H9 (cell line): Measurements from ENCODE around the gene IGF2R. TPM values are rescaled to one million over a fixed set of nuclear protein-coding genes. Genes with fewer than 3 reads are reported as not detected.

Experiments
- DNase-seq: peaks from one replicate; pipeline ENCODE4 v3.0.0-alpha.2; 2017
- H2AFZ ChIP-seq: one replicate; pipeline ENCODE4 v1.6.1; 2013; ENCODE audit warnings: mild to moderate bottlenecking, low read length, control low read depth, moderate library complexity
- H2AK5ac ChIP-seq: 2 replicates; pipeline ENCODE4 v1.6.1; 2013; ENCODE audit warnings: low read length, control low read depth, mixed read lengths; ENCODE audit not compliant: insufficient read length
- H2BK120ac ChIP-seq: one replicate; pipeline ENCODE4 v1.6.1; 2013; ENCODE audit warnings: low read depth, mild to moderate bottlenecking, low read length, control low read depth, inconsistent platforms; ENCODE audit not compliant: poor library complexity, severe bottlenecking
- H2BK12ac ChIP-seq: 2 replicates; pipeline ENCODE4 v1.6.1; 2013; ENCODE audit warnings: low read length, control low read depth, mixed read lengths, low read depth; ENCODE audit not compliant: insufficient read length
- H2BK15ac ChIP-seq: 2 replicates; pipeline ENCODE4 v1.6.1; 2013; ENCODE audit warnings: low read depth, low read length, control low read depth
- H2BK20ac ChIP-seq: one replicate; pipeline ENCODE4 v1.6.1; 2013; ENCODE audit warnings: low read depth, mild to moderate bottlenecking, low read length, control low read depth, inconsistent platforms; ENCODE audit not compliant: poor library complexity, severe bottlenecking
- H2BK5ac ChIP-seq: 2 replicates; pipeline ENCODE4 v1.6.1; 2013; ENCODE audit warnings: low read length, control low read depth, mixed read lengths; ENCODE audit not compliant: insufficient read length
- H3K14ac ChIP-seq: 2 replicates; pipeline ENCODE4 v1.6.1; 2013; ENCODE audit warnings: low read length, control low read depth; ENCODE audit not compliant: insufficient read depth
- H3K18ac ChIP-seq: 2 replicates; pipeline ENCODE4 v1.6.1; 2013; ENCODE audit warnings: low read depth, mild to moderate bottlenecking, mixed read lengths, low read length, control low read depth; ENCODE audit not compliant: insufficient read length
- H3K23ac ChIP-seq: 2 replicates; pipeline ENCODE4 v1.6.1; 2013; ENCODE audit warnings: low read length, control low read depth, mixed read lengths, low read depth; ENCODE audit not compliant: insufficient read length
- H3K23me2 ChIP-seq: 2 replicates; pipeline ENCODE4 v1.6.1; 2013; ENCODE audit warnings: low read depth, mild to moderate bottlenecking, mixed read lengths, low read length, control low read depth; ENCODE audit not compliant: insufficient read length, poor library complexity, severe bottlenecking
- H3K27ac ChIP-seq: 2 replicates; pipeline ENCODE4 v1.5.1; 2013; ENCODE audit warnings: low read length, control low read depth, mixed read lengths, low read depth; ENCODE audit not compliant: insufficient read length
- H3K27me3 ChIP-seq: 2 replicates; pipeline ENCODE4 v1.6.1; 2013; ENCODE audit warnings: low read length, control low read depth, inconsistent platforms; ENCODE audit not compliant: insufficient read depth
- H3K4ac ChIP-seq: 2 replicates; pipeline ENCODE4 v1.6.1; 2013; ENCODE audit warnings: low read depth, mild to moderate bottlenecking, control low read depth, inconsistent platforms, low read length, moderate library complexity
- H3K4me1 ChIP-seq: 2 replicates; pipeline ENCODE4 v1.6.1; 2013; ENCODE audit warnings: low read length, control low read depth, inconsistent platforms; ENCODE audit not compliant: insufficient read depth
- H3K4me2 ChIP-seq: 2 replicates; pipeline ENCODE4 v1.6.1; 2013; ENCODE audit warnings: low read length, control low read depth, mixed read lengths; ENCODE audit not compliant: insufficient read length, insufficient read depth
- H3K56ac ChIP-seq: 2 replicates; pipeline ENCODE4 v1.6.1; 2013; ENCODE audit warnings: low read depth, mild to moderate bottlenecking, mixed read lengths, low read length, control low read depth; ENCODE audit not compliant: insufficient read length
- H3K79me1 ChIP-seq: 2 replicates; pipeline ENCODE4 v1.6.1; 2013; ENCODE audit warnings: low read depth, mild to moderate bottlenecking, moderate library complexity, low read length, control low read depth, inconsistent platforms; ENCODE audit not compliant: insufficient read depth, poor library complexity, severe bottlenecking
- H3K79me2 ChIP-seq: 2 replicates; pipeline ENCODE4 v1.6.1; 2013; ENCODE audit warnings: low read length, control low read depth, inconsistent platforms; ENCODE audit not compliant: insufficient read depth
- H3K9ac ChIP-seq: 2 replicates; pipeline ENCODE4 v1.6.1; 2013; ENCODE audit warnings: low read length, control low read depth, mixed read lengths; ENCODE audit not compliant: insufficient read length; ENCODE audit errors: extremely low read depth
- H3K9me3 ChIP-seq: one replicate; pipeline ENCODE4 v1.6.1; 2013; ENCODE audit warnings: low read depth, low read length, inconsistent platforms; ENCODE audit not compliant: control insufficient read depth
- H3T11ph ChIP-seq: one replicate; pipeline ENCODE4 v1.6.1; 2013; ENCODE audit warnings: mild to moderate bottlenecking, low read length, control low read depth, inconsistent platforms
- H4K20me1 ChIP-seq: one replicate; pipeline ENCODE4 v1.6.1; 2013; ENCODE audit not compliant: control insufficient read depth, insufficient read length, insufficient read depth
- H4K5ac ChIP-seq: 2 replicates; pipeline ENCODE4 v1.6.1; 2013; ENCODE audit warnings: low read depth, mild to moderate bottlenecking, mixed read lengths, low read length, control low read depth; ENCODE audit not compliant: insufficient read length
- H4K8ac ChIP-seq: replicated peaks from 2 replicates; pipeline ENCODE4 v1.6.1; 2013; ENCODE audit warnings: low read length, control low read depth, mixed read lengths, low read depth; ENCODE audit not compliant: insufficient read length
- H4K91ac ChIP-seq: 2 replicates; pipeline ENCODE4 v1.6.1; 2013; ENCODE audit warnings: low read depth, mild to moderate bottlenecking, moderate library complexity, mixed read lengths, low read length, control low read depth; ENCODE audit not compliant: insufficient read length
- H3K27ac Mint-ChIP-seq, 3 experiments: 2 replicates in 2 of 3; 3 replicates in 1 of 3; pipeline ENCODE4 v1.8.0; 2020 to 2021; ENCODE audit warnings: mixed read lengths in 3 of 3, mild to moderate bottlenecking in 1 of 3, moderate library complexity in 1 of 3
- H3K27me3 Mint-ChIP-seq: 2 replicates; pipeline ENCODE4 v1.8.0; 2021; ENCODE audit warnings: low read depth, mild to moderate bottlenecking, moderate library complexity, mixed read lengths
- H3K36me3 Mint-ChIP-seq, 3 experiments: 2 replicates in 2 of 3; 3 replicates in 1 of 3; pipeline ENCODE4 v1.8.0; 2020 to 2021; ENCODE audit warnings: low read depth in 3 of 3, mixed read lengths in 3 of 3; ENCODE audit not compliant: insufficient read depth in 1 of 3
- H3K4me1 Mint-ChIP-seq, 2 experiments: 2 replicates each; pipeline ENCODE4 v1.8.0; 2020; ENCODE audit warnings: mixed read lengths in 2 of 2
- H3K4me3 Mint-ChIP-seq, 2 experiments: 2 replicates in 1 of 2; 3 replicates in 1 of 2; pipeline ENCODE4 v1.8.0; 2020 to 2021; ENCODE audit warnings: mild to moderate bottlenecking in 2 of 2, mixed read lengths in 2 of 2, moderate library complexity in 1 of 2
- H3K9me3 Mint-ChIP-seq, 2 experiments: 2 replicates in 1 of 2; 3 replicates in 1 of 2; pipeline ENCODE4 v1.8.0; 2020; ENCODE audit warnings: mild to moderate bottlenecking in 2 of 2, mixed read lengths in 2 of 2, moderate library complexity in 1 of 2
- CTCF ChIP-seq: fragments of 200-600 bp; sonication (generic); conservative IDR thresholded peaks from 3 replicates; pipeline ENCODE4 v1.8.0; 2021; ENCODE audit warnings: antibody characterized with exemption, mild to moderate bottlenecking
- WGBS: extraction: QIAGEN DNeasy Blood & Tissue Kit; methylation state at CpG from one replicate; pipeline ENCODE4 v1.1.7; 2013; ENCODE audit warnings: missing lambda C conversion rate, low lambda C conversion rate, mixed read lengths; ENCODE audit not compliant: insufficient read length; ENCODE audit errors: extremely low coverage; 5-methylcytosine and 5-hydroxymethylcytosine counted together
- total RNA-seq: library from RNA; stranded (reverse); gene quantifications from 2 replicates; pipeline ENCODE4 v1.2.1, GENCODE V29; 2021

The IGF2R gene
- total RNA-seq, 1 experiment from 2014 or later, result 66.7 TPM

GRCh38 chr6:160132776-160133338, 164.0 kb downstream of the IGF2R start:
- Mint-ChIP-seq H3K27ac (peak overlapping the region in 1 of 3 experiments; percentile 19; a peak in 2 of 7 replicates), H3K4me1 (peaks cover 35 to 56% of the 10 kb centered on the region in 2 experiments), H3K27me3 (peaks cover 16% of the 10 kb centered on the region), H3K36me3 (peaks cover 0 to 2% (median 0%) of the 10 kb centered on the region in 3 experiments; a peak in 1 of 7 replicates), H3K4me3 (peak overlapping the region in 1 of 2 experiments; percentile 28; a peak in 1 of 5 replicates), H3K9me3 (no peaks in the 10 kb centered on the region)
- Histone ChIP-seq H3K23ac (no peak overlapping the region), H4K20me1 (no peaks in the 10 kb centered on the region), H2AK5ac (no peak overlapping the region), H3K9ac (no peak overlapping the region), H2AFZ (no peak overlapping the region), H3K18ac (no peak overlapping the region), H2BK20ac (no peak overlapping the region), H2BK5ac (no peak overlapping the region), H4K91ac (no peak overlapping the region), H4K5ac (no peak overlapping the region), H2BK15ac (no peak overlapping the region), H3K9me3 (no peaks in the 10 kb centered on the region), H2BK120ac (no peak overlapping the region), H3T11ph (no peak overlapping the region), H3K4ac (no peak overlapping the region), H3K79me1 (no peaks in the 10 kb centered on the region), H3K27ac (no peak overlapping the region), H3K4me1 (peaks cover 6% of the 10 kb centered on the region; the same call in 1 of the 2 replicates), H3K79me2 (no peaks in the 10 kb centered on the region), H3K27me3 (no peaks in the 10 kb centered on the region), H3K23me2 (no peaks in the 10 kb centered on the region), H2BK12ac (no peak overlapping the region), H3K56ac (no peak overlapping the region), H4K8ac (no peak overlapping the region), H3K4me2 (no peak overlapping the region), H3K14ac (no peak overlapping the region)
- WGBS, result no CpG with 5 or more reads among the region's 12 CpGs
- TF ChIP-seq CTCF, result no peak
- DNase-seq, result no peak
